GM12864 (cell line): ENCODE measurements around the gene SRM.

Source experiments
- DNase-seq: peaks from one replicate; pipeline ENCODE4 v3.0.0-alpha.2; 2011; ENCODE audit warnings: low read depth
- H3K4me3 ChIP-seq: 2 replicates; pipeline ENCODE4 v1.5.1; 2011; ENCODE audit warnings: mild to moderate bottlenecking, low read depth, low read length, control low read depth
- TF ChIP-seq, protein P1 (sequence below): IDR thresholded peaks from 2 replicates; pipeline ENCODE4 v1.5.1; 2011; ENCODE audit warnings: low read depth, mild to moderate bottlenecking, moderate library complexity, low read length, control low read depth, inconsistent platforms; ENCODE audit errors: missing control alignments

SRM gene

GRCh38 chr1:11031624-11032262 is 28.1 kb downstream of the SRM start:
- TF ChIP-seq, protein P1, sequence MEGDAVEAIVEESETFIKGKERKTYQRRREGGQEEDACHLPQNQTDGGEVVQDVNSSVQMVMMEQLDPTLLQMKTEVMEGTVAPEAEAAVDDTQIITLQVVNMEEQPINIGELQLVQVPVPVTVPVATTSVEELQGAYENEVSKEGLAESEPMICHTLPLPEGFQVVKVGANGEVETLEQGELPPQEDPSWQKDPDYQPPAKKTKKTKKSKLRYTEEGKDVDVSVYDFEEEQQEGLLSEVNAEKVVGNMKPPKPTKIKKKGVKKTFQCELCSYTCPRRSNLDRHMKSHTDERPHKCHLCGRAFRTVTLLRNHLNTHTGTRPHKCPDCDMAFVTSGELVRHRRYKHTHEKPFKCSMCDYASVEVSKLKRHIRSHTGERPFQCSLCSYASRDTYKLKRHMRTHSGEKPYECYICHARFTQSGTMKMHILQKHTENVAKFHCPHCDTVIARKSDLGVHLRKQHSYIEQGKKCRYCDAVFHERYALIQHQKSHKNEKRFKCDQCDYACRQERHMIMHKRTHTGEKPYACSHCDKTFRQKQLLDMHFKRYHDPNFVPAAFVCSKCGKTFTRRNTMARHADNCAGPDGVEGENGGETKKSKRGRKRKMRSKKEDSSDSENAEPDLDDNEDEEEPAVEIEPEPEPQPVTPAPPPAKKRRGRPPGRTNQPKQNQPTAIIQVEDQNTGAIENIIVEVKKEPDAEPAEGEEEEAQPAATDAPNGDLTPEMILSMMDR, result no peak
- no peak overlapping the region for H3K4me3 ChIP-seq
- DNase-seq, result no peak

GRCh38 chr1:11030865-11031264 is 29.0 kb downstream of the SRM start:
- DNase-seq, result no peak
- no peak overlapping the region for H3K4me3 ChIP-seq

DNA sequence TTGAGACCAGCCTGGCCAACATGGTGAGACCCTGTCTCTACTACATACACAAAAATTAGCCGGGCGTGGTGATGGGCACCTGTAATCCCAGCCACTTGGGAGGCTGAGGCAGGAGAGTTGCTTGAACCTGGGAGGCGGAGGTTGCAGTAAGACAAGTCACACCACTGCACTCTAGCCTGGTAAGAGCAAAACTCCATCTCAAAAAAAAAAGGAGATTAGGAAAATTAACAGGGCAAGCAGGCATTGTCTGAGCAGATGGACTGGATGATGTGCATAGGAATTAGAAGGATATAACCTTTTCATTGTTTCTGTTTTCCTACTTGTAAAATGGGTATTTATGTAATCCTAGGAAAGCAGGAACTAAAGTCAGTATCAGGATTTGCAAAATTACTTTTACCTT is 31.8 kb downstream of the SRM start:
- no peak overlapping the region for H3K4me3 ChIP-seq
- TF ChIP-seq, protein P1, result no peak
- no peak for DNase-seq

More at GRCh38 chr1:11030865-11031264, 29.0 kb downstream of the SRM start:
- TF ChIP-seq, protein P1, result no peak

GRCh38 chr1:11027316-11027715 is 32.5 kb downstream of the SRM start:
- DNase-seq, result no peak

GRCh38 chr1:11026903-11027302 is 32.9 kb downstream of the SRM start:
- H3K4me3 ChIP-seq, result no peak overlapping the region
- TF ChIP-seq, protein P1, result no peak
- DNase-seq, result no peak

More at GRCh38 chr1:11027316-11027715, 32.5 kb downstream of the SRM start:
- TF ChIP-seq, protein P1, result no peak
- H3K4me3 ChIP-seq, result no peak overlapping the region

DNA sequence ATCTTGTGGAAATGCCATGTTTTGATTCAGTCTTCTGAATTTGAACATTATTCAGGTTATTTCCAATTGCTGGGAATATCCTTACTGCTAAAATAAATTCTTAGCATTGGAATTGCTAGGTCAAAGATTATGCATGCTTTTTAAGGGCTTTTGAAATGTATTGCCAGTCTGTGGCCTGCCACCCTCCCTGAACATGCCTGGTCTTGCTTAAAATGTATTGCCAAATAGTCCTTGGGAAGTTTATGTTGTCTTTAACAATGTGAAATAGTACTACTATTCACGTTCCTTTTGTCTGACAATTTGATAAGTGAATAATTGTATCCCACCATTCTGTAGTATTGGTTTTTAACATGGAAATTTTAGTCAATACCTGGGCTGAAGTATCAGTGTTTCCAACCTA is 33.8 kb downstream of the SRM start:
- TF ChIP-seq, protein P1, result no peak
- no peak for DNase-seq
- H3K4me3 ChIP-seq, result no peak overlapping the region

DNA sequence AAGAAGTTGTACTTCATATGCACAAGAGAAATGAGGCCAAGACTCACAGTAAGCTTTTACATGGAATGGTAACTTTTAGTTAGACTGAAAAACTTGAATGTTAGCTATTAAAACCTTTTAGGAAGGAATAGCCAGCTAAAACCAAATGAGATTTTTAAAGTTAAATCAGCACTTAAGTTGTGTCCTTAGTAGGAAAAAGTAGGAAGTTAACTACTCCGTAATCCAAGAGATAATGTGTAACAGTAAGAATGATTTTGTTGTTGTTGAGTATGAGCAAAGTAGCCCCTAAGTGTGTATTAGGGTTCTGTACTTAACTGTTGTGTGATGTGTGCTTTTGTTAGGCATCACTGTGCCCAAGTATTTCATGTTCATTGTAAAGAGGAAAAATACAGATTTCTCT is 34.2 kb downstream of the SRM start:
- DNase-seq, result no peak
- no peak overlapping the region for H3K4me3 ChIP-seq
- TF ChIP-seq, protein P1, result no peak
